Measurements from ENCODE around the gene DIMT1.

Gene DIMT1

DNA sequence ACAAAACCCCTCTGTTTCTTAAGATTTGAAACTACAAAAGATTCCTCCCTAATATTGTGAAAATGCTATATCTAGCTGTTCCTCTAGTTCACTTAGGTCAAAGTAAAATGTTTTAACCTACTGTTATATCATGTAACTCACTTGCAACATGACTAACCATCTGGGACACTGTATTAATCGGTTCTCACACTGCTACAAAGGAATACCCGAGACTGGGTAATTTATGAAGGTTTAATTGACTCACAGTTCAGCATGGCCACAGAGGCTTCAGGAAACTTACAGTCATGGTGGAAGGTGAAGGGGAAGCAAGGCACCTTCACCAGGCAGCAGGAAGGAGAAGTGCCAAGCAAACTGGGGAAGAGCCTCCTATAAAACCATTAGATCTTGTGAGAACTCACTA, 34.7 kb downstream of the DIMT1 start:
- DNase-seq: no peak

DNA sequence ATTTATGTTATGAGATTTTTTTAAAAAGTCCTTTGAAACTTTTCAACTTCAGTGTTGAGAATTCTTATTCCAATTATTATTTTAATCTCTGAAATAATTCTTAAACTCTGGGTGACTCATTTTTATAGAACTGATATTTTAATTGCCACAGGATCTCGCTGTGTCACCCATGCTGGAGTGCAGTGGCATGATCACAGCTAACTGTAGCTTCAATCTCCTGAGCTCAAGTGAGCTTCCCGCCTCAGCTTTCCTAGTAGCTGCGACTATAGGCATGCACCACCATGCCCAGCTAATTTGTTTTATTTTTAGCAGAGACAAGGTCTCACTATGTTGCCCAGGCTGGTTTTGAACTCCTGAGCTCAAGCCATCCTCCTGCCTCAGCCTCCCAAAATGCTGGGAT, 41.0 kb downstream of the DIMT1 start:
- DNase-seq: no peak

DNA sequence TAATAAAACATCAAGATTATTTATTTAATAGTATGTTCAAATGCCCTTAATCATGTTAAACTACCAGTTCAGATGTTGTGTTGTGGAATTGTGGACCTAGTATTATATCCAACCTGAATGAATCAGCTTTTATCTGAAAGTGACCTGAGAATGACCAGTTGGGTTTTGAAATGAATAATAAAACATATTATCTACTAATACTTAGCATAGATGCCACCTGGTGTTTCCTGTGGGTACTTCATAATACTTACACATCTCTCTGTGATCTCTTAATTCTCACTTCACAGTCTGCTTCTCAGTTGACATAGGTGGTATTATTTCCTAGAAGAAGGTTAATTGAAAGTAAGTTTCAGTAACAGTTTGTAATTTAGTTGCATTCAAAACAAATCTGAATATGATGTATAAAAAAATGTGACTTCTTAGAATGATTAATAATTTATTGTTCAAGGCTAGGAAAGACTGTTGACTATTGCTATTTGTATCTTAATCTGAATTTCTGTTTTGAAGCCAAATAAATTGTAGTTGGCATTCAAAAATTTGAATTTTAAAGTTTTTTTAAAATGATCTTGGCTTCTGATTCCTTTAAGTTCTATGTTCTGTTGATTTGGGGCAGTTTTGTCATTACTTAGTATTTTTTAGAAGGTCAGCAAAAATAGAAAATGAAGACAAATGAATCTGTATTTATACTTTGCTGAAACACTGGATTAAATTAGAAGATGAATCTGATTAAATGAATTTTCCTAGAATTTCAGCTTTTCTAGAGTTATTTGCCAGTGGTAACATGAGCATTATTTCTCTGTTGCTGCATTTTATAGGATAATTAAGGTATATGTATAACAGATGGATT, 49.5 kb downstream of the DIMT1 start:
- DNase-seq: no peak

DNA sequence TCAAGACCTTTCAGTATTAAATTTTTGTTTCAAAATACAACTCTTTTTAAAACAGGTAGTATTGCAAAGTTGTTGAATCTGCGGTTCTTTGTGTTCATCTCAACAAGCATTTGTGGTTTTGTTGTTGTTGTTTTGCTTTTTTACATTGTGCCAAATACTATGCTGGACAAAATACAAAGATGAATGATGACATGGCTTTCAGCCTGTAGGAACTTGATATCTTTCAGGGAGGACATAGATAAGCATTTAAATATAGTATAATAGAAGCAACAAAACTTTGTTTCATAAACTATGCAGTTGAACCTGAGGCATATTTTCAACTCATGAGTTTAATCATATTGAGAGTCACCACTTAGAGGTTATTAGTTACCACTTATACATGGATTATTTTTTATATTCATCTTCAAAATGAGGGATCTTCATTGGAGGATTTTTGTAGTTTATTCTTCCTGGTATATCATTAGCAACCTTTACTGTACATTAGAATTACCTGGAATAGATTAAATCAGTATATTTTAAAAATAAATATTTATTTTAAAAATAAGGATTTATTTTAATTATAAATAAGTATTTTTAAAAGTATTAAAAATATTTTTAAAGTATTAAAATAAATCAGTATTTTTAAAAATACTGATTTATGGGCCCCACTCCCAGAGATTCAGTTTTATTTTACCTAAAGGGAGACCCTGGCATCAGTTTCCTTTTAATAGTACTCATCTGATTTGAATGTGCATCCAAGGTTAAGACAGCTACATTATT, 54.8 kb downstream of the DIMT1 start:
- no peak for DNase-seq

DNA sequence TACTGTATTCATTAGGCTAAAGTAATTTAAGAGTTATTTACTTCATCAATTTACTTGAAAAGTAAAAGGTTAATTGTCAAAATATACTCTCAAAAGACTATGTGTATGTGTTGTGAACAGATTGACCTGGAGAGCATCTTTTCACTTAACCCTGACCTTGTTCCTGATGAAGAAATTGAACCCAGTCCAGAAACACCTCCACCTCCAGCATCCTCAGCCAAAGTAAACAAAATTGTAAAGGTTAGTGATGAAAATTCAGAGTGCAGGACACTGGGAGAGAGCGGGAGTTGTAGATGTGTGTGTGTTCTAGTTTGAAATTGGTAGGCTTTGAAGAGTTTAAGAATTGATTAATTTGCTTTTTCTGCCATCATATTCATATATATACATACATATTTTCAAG, 55.8 kb downstream of the DIMT1 start:
- no peak for DNase-seq

DNA sequence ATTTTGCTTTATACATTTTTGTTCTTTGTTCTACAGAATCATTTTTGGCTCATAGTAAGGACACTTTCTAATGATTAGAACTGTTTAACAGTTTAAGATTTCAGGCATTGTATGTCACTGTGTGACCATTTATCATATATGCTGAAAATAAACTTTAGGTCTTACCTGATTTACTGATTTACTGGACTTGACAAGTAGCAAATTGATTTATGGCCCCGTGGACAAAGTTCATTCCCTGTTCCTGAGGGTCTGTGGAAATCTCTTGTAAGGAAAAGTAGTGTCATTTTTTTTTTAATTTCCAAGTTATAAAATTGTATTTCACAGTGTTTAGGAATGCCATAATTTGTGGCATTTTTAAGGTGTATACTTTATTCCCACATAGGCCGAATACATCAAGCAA, 57.0 kb downstream of the DIMT1 start:
- no peak for DNase-seq

DNA sequence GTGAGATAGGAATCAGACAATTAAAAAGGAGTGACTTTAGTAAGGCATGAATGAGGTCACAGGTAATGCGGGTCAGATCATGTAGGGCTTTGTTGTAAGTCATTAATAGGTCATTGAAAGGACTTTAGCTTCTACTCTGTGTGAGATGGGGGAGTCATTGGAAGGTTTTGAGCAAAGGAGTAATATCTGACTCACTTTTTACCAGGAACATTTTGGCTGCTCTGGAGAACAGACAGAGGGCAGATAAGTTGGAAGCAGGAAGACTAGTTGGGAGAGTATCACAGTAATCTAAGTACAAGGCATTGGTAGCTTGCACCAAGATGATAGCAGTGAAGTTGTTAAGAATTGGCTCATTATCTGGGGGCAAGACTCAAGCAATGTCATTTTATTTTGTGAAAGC, 60.3 kb downstream of the DIMT1 start:
- no peak for DNase-seq

DNA sequence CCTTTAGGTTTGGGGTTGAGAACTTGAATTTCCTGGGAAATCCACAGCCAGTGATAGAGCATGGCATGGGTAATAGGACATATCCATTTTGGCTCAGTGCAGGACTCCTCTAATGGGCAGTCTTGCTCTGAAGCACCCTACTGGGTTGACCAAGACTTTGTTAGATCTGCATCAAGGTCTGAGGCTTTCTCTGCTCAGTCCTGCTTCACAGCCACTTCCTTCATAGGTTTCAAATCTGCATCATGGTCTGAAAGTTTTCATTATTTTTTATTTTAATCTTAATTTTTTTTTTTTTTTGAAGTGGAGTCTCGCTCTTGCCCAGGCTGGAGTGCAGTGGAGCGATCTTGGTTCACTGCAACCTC, 61.2 kb downstream of the DIMT1 start:
- no peak for DNase-seq

DNA sequence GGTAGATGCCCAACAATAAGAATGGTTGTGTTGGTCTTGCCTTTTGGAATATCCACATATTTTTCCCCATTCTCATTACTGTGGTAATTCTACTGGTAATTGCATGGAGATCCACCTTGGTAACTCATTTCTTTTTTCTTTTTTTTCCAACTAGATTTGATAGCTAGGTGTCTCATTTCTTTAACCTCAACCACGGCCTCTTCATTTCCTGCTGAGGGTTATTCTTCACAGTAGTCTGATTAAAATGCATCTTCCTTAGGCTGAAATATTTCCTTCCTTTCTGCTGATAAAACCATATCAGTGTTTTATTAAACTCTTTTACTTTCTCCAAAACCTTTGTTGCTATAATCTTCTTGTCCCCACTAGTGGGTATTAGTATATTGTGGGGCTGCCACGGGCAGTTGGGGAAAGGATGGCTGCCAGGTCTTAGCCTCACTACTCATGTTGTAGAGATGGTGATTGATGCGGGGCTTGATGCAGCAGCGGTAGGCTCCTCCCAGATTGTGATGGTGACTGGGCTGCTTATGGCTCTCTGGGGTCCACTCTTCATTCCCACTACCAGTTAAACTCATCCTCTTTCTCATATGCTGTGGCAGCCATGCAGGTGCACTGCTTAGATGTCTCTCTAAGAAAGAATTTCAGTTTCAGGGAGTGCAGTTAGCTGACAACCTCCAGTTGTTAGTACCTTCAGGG, 61.8 kb downstream of the DIMT1 start:
- DNase-seq: no peak

DNA sequence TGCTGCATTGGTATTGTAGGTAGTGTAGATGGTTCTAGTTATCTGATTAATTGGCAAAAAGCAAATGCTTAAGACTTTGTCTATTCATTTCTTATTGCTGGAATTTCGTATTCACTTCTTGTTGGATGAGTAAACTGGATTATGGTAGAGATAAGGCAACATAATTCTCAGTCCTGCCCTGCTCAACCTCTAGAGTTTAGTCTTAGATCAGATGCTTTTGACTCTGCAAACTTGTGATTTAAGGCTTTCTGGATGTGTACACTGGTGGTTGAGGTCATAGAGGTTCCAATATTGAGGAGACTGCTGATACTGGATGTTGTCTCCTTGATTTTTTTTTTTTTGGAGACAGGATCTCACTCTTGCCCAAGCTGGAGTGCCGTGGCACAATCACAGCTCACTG, 62.7 kb downstream of the DIMT1 start:
- no peak for DNase-seq

DNA sequence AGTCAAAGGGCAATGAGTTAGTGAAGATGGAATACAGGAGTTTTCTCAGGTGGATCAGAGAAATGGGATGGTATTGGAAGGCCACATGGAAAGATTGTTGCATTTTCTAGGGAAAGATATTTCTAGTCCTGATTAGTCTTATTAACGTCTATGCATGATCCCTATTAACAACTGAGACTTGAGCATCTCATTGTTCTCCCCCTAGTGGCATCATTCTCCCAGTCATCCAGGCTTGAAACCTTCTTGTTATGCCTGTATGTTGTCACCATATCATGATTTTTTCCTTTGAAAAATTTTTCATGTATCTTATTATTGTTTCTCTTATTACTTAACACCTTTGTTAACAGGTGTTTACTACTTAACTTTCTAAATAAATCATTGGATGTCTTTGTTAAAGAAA, 63.3 kb downstream of the DIMT1 start:
- no peak for DNase-seq
